ENCODE results near the gene AP2A1. TPM values are rescaled to one million over a fixed set of nuclear protein-coding genes. Genes with fewer than 3 reads are reported as not detected.

AP2A1 gene
- total RNA-seq, 1 experiment from 2014 or later = 107 TPM

DNA sequence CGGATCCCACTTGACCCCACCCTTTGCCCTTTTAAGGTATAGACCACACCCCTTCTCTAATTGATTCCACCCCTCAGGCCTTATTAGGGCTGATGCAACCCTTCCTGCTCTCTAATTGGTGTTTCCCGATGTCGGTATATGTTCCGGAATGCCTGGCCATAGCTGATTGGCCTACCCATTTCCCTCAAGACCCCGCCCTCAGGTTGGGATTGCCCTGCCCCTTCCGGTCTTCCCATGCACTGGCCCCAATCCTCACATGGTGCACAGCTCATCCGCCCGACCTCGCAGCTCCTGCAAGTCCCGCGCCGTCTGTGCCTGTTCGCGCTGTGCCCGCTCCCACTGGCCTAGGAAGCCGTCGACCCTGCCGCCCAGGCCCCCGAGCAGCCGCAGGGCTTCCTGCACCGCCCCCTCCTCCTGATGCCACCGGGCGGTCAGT is 21.8 kb upstream of the AP2A1 start:
- peaks cover 7% of the 10 kb centered on the region; the same call in 1 of the 2 replicates for H3K9me3 ChIP-seq
- peaks cover 17% of the 10 kb centered on the region for H3K9me3 Mint-ChIP-seq (ENCODE audit: unreplicated experiment)
- H3K36me3 ChIP-seq (ENCODE audit: control insufficient read depth, insufficient read depth, low read length) = no peaks in the 10 kb centered on the region
- H3K4me3 Mint-ChIP-seq (ENCODE audit: unreplicated experiment) = no peak overlapping the region
- no peaks in the 10 kb centered on the region for H3K4me1 ChIP-seq
- H3K27me3 Mint-ChIP-seq (ENCODE audit: insufficient read depth, unreplicated experiment) = no peaks in the 10 kb centered on the region
- no peaks in the 10 kb centered on the region for H3K27me3 ChIP-seq (replicated peaks; ENCODE audit: control insufficient read depth, insufficient read depth, low read length)
- no TSS peak for BruUV-seq (replicated peaks)
- no peak for DNase-seq
- H3K4me3 ChIP-seq (ENCODE audit: low read depth, low read length) = no peak overlapping the region
- H3K36me3 Mint-ChIP-seq (ENCODE audit: insufficient read depth, unreplicated experiment) = no peaks in the 10 kb centered on the region
- H3K4me1 Mint-ChIP-seq (ENCODE audit: low read depth, unreplicated experiment) = no peaks in the 10 kb centered on the region
- POLR2A ChIA-PET = no interaction called here
- CTCF ChIA-PET = no interaction called here
- no peak overlapping the region for H3K27ac Mint-ChIP-seq (ENCODE audit: unreplicated experiment)
- intact Hi-C loops (cut with micrococcal nuclease; ENCODE audit: unreplicated experiment) = no loop called here
- TF ChIP-seq, protein P1, sequence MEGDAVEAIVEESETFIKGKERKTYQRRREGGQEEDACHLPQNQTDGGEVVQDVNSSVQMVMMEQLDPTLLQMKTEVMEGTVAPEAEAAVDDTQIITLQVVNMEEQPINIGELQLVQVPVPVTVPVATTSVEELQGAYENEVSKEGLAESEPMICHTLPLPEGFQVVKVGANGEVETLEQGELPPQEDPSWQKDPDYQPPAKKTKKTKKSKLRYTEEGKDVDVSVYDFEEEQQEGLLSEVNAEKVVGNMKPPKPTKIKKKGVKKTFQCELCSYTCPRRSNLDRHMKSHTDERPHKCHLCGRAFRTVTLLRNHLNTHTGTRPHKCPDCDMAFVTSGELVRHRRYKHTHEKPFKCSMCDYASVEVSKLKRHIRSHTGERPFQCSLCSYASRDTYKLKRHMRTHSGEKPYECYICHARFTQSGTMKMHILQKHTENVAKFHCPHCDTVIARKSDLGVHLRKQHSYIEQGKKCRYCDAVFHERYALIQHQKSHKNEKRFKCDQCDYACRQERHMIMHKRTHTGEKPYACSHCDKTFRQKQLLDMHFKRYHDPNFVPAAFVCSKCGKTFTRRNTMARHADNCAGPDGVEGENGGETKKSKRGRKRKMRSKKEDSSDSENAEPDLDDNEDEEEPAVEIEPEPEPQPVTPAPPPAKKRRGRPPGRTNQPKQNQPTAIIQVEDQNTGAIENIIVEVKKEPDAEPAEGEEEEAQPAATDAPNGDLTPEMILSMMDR (IDR thresholded peaks at IDR 0.05; ENCODE audit: insufficient read depth in 1 of 2, low read depth in 1 of 2, low read length in 1 of 2, severe bottlenecking in 1 of 2, unreplicated experiment in 1 of 2) = no peak

DNA sequence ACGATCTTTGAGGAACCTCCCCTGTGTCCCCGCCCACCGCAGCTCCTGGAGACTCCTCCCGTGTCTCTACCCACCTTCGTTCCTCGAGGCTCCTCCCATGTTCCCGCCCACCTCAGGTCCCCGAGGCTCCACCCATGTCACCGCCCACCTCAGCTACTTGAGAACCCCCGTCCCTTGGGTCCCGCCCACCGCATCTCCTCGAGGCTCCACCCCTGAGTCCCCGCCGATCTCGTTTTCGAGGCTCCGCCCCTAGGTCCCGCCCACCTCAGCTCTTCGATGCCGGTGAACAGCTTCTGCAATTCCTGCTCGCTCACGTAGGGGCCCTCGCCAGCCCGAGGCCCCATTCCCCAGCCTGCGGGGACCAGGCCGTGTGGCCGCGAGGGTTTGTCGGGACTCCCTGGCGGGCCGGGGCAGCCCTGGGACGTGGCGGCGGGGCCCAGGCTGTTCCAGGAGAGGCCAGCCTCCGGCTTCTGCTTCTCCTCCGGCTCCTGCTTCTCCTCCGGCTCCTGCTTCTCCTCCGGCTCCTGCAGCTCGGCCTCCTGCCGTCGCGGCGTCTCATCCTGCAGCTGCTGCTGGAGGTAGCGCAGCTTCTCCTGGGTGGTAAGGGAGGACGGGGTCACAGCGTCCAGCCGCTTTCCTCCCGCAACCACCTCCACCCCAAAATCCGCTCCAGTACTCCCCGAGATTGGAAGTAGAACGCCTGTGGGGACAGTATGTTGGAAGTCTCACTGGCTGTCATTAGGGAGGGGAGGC is 20.4 kb upstream of the AP2A1 start:
- CTCF ChIA-PET = interaction anchor here (0.6 kb wide), 1 partner anchor 55 kb away, joined by 4 read pairs; no protein-coding TSS in a partner anchor
- BruUV-seq (replicated peaks) = no TSS peak
- no peak overlapping the region for H3K4me3 Mint-ChIP-seq (ENCODE audit: unreplicated experiment)
- peaks cover 7% of the 10 kb centered on the region; the same call in 1 of the 2 replicates for H3K9me3 ChIP-seq
- H3K27me3 Mint-ChIP-seq (ENCODE audit: insufficient read depth, unreplicated experiment) = no peaks in the 10 kb centered on the region
- TF ChIP-seq, protein P1 (IDR thresholded peaks at IDR 0.05; ENCODE audit: insufficient read depth in 1 of 2, low read depth in 1 of 2, low read length in 1 of 2, severe bottlenecking in 1 of 2, unreplicated experiment in 1 of 2) = no peak
- DNase-seq = peak; percentile 33 to 59
- intact Hi-C loops (cut with micrococcal nuclease; ENCODE audit: unreplicated experiment) = no loop called here
- H3K36me3 Mint-ChIP-seq (ENCODE audit: insufficient read depth, unreplicated experiment) = no peaks in the 10 kb centered on the region
- no peak overlapping the region for H3K4me3 ChIP-seq (ENCODE audit: low read depth, low read length)
- peaks cover 17% of the 10 kb centered on the region for H3K9me3 Mint-ChIP-seq (ENCODE audit: unreplicated experiment)
- POLR2A ChIA-PET = no interaction called here
- H3K4me1 Mint-ChIP-seq (ENCODE audit: low read depth, unreplicated experiment) = no peaks in the 10 kb centered on the region
- no peaks in the 10 kb centered on the region for H3K36me3 ChIP-seq (ENCODE audit: control insufficient read depth, insufficient read depth, low read length)
- H3K27ac Mint-ChIP-seq (ENCODE audit: unreplicated experiment) = no peak overlapping the region
- no peaks in the 10 kb centered on the region for H3K4me1 ChIP-seq
- no peaks in the 10 kb centered on the region for H3K27me3 ChIP-seq (replicated peaks; ENCODE audit: control insufficient read depth, insufficient read depth, low read length)

DNA sequence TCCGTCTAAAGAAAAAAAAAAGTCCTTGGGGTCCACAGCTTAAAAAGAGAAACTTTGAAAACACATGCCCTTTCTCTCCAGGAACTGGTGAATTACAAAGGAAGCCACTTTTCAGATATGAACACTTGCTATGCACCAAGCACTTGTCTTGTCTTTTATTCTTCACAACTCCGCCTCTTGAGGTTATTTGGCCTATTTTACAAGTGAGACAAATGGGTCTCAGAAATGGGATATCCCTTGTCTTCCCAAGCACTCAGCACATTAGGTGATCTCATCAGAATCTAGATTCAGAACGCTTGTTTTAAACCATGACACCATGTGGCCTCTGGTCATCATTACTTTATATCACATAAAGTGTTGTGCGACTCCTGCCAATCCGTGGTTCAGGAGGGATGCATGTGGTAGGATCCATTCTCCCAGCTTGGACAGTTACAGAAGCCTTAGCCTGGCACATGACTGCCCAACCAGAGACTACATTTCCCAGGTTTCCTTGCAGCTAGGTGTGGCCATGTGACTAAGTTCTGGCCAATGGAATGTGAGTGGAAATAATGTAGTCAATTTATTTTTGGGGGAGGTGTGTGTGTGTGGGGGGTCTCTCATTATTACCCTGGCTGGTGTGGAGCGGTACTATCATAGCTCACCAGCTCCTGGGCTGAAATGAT is 17.6 kb upstream of the AP2A1 start:
- intact Hi-C loops (cut with micrococcal nuclease; ENCODE audit: unreplicated experiment) = no loop called here
- DNase-seq = no peak
- H3K36me3 Mint-ChIP-seq (ENCODE audit: insufficient read depth, unreplicated experiment) = no peaks in the 10 kb centered on the region
- Histone ChIP-seq H3K27me3 (replicated peaks; ENCODE audit: control insufficient read depth, insufficient read depth, low read length) (no peaks in the 10 kb centered on the region), H3K9me3 (peaks cover 15% of the 10 kb centered on the region), H3K4me3 (ENCODE audit: low read depth, low read length) (no peak overlapping the region), H3K36me3 (ENCODE audit: control insufficient read depth, insufficient read depth, low read length) (no peaks in the 10 kb centered on the region), H3K4me1 (no peaks in the 10 kb centered on the region)
- CTCF ChIA-PET = interaction anchor here (1.1 kb wide), 1 partner anchor 120 kb away, joined by 3 read pairs; no protein-coding TSS in a partner anchor
- H3K27ac Mint-ChIP-seq (ENCODE audit: unreplicated experiment) = no peak overlapping the region
- POLR2A ChIA-PET = no interaction called here
- no peaks in the 10 kb centered on the region for H3K27me3 Mint-ChIP-seq (ENCODE audit: insufficient read depth, unreplicated experiment)
- no peak overlapping the region for H3K4me3 Mint-ChIP-seq (ENCODE audit: unreplicated experiment)
- H3K9me3 Mint-ChIP-seq (ENCODE audit: unreplicated experiment) = peaks cover 17% of the 10 kb centered on the region
- TF ChIP-seq, protein P1 (IDR thresholded peaks at IDR 0.05; ENCODE audit: insufficient read depth in 1 of 2, low read depth in 1 of 2, low read length in 1 of 2, severe bottlenecking in 1 of 2, unreplicated experiment in 1 of 2) = no peak
- no TSS peak for BruUV-seq (replicated peaks)
- no peaks in the 10 kb centered on the region for H3K4me1 Mint-ChIP-seq (ENCODE audit: low read depth, unreplicated experiment)
